Activated naive CD8-positive, alpha-beta T cell treated with anti-CD3 and anti-CD28 coated beads, Interleukin-2, amount 50 U/mL, for 24 hours (primary cell): ENCODE measurements around the gene CEP89.
A peak's percentile ranks its signal among the peaks of the same experiment; 100 is the strongest.
"Not testable (repeated sequence)": the region's sequence is repeated elsewhere in the genome, so short reads cannot be mapped to it uniquely, and the experiment has no call there.

Experiments
- ATAC-seq: fragments of 150-1000 bp; cut with Tn5 transposase; one replicate; pipeline ENCODE4 v1.10.0; 2021
- DNase-seq: peaks from one replicate; pipeline ENCODE4 v3.0.0; 2021
- H3K27ac Mint-ChIP-seq: one replicate; pipeline ENCODE4 v1.8.0; 2021; ENCODE audit warnings: mild to moderate bottlenecking, mixed read lengths
- H3K27me3 Mint-ChIP-seq: one replicate; pipeline ENCODE4 v1.8.0; 2021; ENCODE audit warnings: mixed read lengths
- H3K36me3 Mint-ChIP-seq: one replicate; pipeline ENCODE4 v1.8.0; 2021; ENCODE audit warnings: low read depth, mixed read lengths
- H3K4me1 Mint-ChIP-seq: one replicate; pipeline ENCODE4 v1.8.0; 2021; ENCODE audit warnings: mixed read lengths
- H3K4me3 Mint-ChIP-seq: one replicate; pipeline ENCODE4 v1.8.0; 2021; ENCODE audit warnings: mild to moderate bottlenecking, moderate library complexity, mixed read lengths
- H3K9me3 Mint-ChIP-seq: one replicate; pipeline ENCODE4 v1.8.0; 2021; ENCODE audit warnings: mixed read lengths

CEP89 gene

DNA sequence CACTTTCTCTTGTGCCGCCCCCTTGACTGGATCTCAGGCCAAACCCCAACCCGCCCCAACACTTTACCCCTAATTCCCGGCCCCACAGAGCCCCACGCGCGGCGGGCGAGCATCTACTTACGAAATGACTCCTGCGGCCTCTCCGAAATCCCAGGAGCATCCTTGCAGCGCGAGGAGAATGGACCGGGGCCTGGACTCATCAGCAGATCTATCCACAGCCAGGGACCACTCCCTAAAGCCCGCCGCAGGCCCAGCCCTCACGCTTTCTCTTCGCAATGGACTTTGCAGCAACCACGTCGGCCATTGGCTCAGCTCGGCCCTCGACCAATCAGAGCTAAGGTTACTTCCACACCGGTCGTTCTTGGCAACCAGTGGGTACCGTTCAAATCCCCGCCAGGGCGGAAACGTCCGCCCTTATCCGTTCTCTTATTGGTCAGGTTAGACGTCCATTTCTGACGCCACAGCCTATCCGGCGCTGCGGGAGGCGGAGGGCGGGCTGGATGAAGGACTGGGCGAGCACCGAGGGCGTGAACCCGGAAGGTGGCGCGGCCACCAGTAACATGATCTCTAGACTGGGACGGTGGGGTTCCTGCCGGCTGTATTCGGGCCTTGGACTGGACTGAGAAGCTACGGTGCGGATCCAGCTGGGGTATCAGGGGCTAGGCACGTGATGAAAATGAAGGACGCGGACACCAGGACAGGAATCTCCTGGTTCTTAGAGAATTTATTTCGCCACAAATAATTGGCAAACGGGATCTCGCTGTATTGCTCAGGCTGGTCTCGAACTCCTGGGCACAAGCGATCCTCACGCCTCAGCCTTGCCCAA, at the start of gene CEP89, which contains the start of gene FAAP24:
TSS of gene CEP89 (minus strand) at position 244 of the 826 bp plus-strand sequence. CDS start at position 160, 84 bp downstream.
TSS of gene FAAP24 (plus strand) at position 528 of the 826 bp plus-strand sequence. CDS start 955 bp downstream, outside the sequence.
- Mint-ChIP-seq H3K4me3 (peak within 1 kb of the TSS; percentile 98), H3K27ac (peak within 1 kb of the TSS; percentile 89), H3K36me3 (peaks cover 15% of the 10 kb centered on the region), H3K4me1 (peaks cover 10% of the 10 kb centered on the region), H3K27me3 (no peaks in the 10 kb centered on the region), H3K9me3 (no peaks in the 10 kb centered on the region)
- DNase-seq (peak; percentile 96), ATAC-seq (peak; percentile 100)

- H3K27me3 Mint-ChIP-seq, H3K9me3 Mint-ChIP-seq, ATAC-seq, H3K4me3 Mint-ChIP-seq, H3K36me3 Mint-ChIP-seq, H3K4me1 Mint-ChIP-seq, H3K27ac Mint-ChIP-seq, DNase-seq: not testable (repeated sequence)
Measured at GRCh38 chr19:33010891-33011290, 39.1 kb upstream of the CEP89 start.

DNA sequence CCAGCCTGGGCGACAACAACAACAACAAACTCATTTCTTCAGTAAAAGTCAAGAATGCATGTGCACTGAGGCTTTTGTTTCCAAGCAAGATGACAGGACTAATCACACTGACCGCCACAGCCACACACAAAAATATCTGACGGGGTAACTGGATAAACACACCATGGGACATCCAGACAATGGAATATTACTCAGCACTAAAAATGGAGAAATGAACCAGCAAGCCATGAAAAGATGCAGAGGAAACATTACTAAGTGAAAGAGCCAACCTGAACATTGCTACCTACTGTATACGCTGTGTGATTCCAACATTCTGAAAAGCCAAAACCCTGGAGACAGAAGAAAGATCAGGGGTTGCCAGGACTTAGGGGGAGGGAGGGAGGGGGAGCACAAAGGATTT, 37.0 kb upstream of the CEP89 start:
- H3K9me3 Mint-ChIP-seq: no peaks in the 10 kb centered on the region
- no peaks in the 10 kb centered on the region for H3K27me3 Mint-ChIP-seq
- DNase-seq: no peak
- no peak for ATAC-seq
- H3K4me3 Mint-ChIP-seq: no peak overlapping the region
- H3K27ac Mint-ChIP-seq: no peak overlapping the region
- peaks cover 3% of the 10 kb centered on the region for H3K36me3 Mint-ChIP-seq
- no peaks in the 10 kb centered on the region for H3K4me1 Mint-ChIP-seq

- Mint-ChIP-seq H3K4me1 (peaks cover 4% of the 10 kb centered on the region), H3K27ac (no peak overlapping the region), H3K27me3 (no peaks in the 10 kb centered on the region), H3K4me3 (no peak overlapping the region), H3K36me3 (peaks cover 2% of the 10 kb centered on the region), H3K9me3 (no peaks in the 10 kb centered on the region)
- DNase-seq: no peak
- ATAC-seq: no peak
Measured at GRCh38 chr19:33005440-33005839, 33.7 kb upstream of the CEP89 start.

GRCh38 chr19:33003424-33004024, 31.8 kb upstream of the CEP89 start:
- not testable (repeated sequence) for H3K9me3 Mint-ChIP-seq, ATAC-seq, H3K36me3 Mint-ChIP-seq, H3K4me1 Mint-ChIP-seq, H3K4me3 Mint-ChIP-seq, H3K27me3 Mint-ChIP-seq, DNase-seq, H3K27ac Mint-ChIP-seq

- H3K4me3 Mint-ChIP-seq, DNase-seq, ATAC-seq, H3K9me3 Mint-ChIP-seq, H3K4me1 Mint-ChIP-seq, H3K36me3 Mint-ChIP-seq, H3K27ac Mint-ChIP-seq, H3K27me3 Mint-ChIP-seq: not testable (repeated sequence)
Measured at GRCh38 chr19:33002126-33002865, 30.5 kb upstream of the CEP89 start.

DNA sequence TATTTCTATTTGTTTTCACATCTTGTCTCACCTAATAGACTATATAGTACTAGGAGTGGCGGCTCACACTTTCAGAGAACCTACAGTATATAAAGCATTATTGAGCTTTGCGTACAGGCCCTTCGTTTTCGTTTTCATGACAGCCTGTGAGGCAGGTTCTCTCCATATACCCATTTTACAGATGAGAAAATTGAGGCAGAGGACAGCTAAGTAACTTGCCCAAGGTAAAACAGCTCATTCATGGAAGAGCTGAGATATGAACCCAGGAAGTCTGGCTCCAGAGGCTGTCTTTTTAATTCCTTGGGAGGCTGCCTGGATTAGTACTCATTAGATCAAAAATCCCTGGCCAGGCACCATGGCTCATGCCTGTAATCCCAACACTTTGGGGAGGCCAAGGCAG, 29.2 kb upstream of the CEP89 start:
- no peaks in the 10 kb centered on the region for H3K27me3 Mint-ChIP-seq
- ATAC-seq (no peak), DNase-seq (no peak)
- H3K27ac Mint-ChIP-seq: peak overlapping the region; percentile 23
- peaks cover 2% of the 10 kb centered on the region for H3K36me3 Mint-ChIP-seq
- peaks cover 6% of the 10 kb centered on the region for H3K4me1 Mint-ChIP-seq
- H3K4me3 Mint-ChIP-seq: no peak overlapping the region
- H3K9me3 Mint-ChIP-seq: no peaks in the 10 kb centered on the region

DNA sequence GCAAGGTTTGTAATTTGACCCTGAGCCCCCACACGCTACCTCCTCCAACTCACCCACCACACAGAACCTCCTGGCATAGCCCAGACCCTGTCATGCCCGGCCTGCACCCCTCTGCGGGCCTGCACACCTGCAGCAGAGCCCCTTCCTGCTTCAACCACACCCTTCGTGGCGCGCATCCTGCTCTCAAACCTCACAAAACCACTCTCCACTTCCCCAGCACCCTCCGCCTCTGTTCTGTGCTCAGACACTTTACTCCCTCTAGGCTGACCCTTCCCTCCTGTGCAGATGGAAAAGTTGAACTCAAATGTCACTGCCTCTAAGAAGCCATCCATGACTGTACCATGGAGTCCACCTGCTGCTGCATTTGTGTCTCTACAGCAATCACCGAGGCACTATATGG, 28.8 kb upstream of the CEP89 start:
- H3K4me1 Mint-ChIP-seq: peaks cover 6% of the 10 kb centered on the region
- DNase-seq (no peak), ATAC-seq (peak; percentile 71)
- H3K9me3 Mint-ChIP-seq: no peaks in the 10 kb centered on the region
- H3K4me3 Mint-ChIP-seq: no peak overlapping the region
- H3K27ac Mint-ChIP-seq: peak overlapping the region; percentile 23
- no peaks in the 10 kb centered on the region for H3K27me3 Mint-ChIP-seq
- H3K36me3 Mint-ChIP-seq: peaks cover under 1% of the 10 kb centered on the region

DNA sequence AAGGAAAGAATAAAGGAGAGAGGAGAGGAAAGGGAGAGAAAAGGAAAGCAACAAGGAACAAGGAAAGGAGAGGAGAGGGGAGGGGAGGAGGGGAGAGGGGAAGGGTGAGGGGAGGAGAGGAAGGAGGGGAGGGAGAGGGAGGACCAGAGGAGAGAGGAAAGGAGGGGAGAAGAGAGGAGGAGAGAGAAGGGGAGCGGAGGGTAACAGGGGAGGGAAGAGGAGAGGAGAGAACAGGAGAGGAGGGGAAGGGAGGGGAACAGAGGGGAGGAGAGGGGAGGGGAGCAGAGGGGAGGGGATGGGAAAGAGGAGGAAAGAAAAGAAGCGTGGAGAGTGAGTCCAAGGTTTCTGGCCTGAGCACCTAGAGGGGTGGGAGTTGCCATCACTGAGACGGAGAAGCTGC, 27.0 kb upstream of the CEP89 start:
- H3K27ac Mint-ChIP-seq: no peak overlapping the region
- no peak overlapping the region for H3K4me3 Mint-ChIP-seq
- DNase-seq (no peak), ATAC-seq (no peak)
- H3K36me3 Mint-ChIP-seq: no peaks in the 10 kb centered on the region
- no peaks in the 10 kb centered on the region for H3K9me3 Mint-ChIP-seq
- peaks cover 6% of the 10 kb centered on the region for H3K4me1 Mint-ChIP-seq
- H3K27me3 Mint-ChIP-seq: no peaks in the 10 kb centered on the region

DNA sequence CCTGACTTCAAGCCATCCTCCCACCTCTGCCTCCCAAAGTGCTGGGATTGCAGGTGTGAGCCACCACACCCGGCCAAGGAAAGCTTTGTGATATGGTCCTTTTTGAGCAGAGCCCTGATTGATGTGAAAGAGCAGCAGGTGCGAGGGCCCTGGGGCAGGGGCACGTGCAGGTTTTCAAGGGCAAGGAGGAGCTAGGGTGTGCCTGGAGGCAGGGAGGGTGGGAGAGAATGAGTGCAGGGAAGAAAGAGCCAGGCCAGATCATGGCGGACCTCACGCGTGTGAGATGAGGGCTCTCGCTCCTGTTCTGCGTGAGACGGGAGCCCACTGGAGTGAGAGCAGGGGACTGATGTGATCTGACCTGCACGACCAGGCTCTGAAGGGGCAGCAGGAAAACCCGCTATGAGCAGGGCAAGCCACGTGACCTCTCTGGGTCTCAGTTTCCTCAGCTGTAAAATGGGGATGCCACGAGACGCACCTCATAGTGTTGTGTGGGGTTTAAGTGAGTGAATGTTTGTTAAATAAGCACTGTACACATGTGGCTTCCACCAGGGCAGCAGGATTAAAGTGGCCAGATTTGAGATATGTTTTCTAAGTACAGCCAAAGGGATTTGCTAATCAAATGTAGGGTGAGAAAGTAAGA, 26.1 kb upstream of the CEP89 start:
- H3K27ac Mint-ChIP-seq: no peak overlapping the region
- no peak for DNase-seq

DNA sequence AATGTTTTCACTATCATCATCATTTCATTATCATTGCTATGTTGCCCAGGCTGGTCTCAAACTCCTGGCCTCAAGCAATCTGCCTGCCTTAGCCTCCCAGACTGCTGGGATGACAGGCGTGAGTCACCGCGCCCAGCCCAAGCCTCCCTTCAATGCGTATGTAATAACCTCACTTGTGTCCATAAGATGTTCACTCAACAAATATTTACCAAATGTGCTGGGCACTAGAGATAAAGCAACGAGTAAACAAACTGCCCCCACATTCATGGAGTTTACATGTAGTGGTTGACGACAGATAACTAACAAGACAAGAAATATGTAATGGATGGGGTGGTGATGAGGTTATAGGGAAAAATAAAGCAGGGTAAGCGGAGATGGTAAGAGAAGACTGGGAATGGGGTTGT, 25.3 kb upstream of the CEP89 start:
- not testable (repeated sequence) for DNase-seq, H3K4me1 Mint-ChIP-seq, H3K4me3 Mint-ChIP-seq, ATAC-seq, H3K27ac Mint-ChIP-seq, H3K27me3 Mint-ChIP-seq, H3K36me3 Mint-ChIP-seq, H3K9me3 Mint-ChIP-seq

More for the DNA sequence above, 26.1 kb upstream of the CEP89 start:
- H3K9me3 Mint-ChIP-seq: no peaks in the 10 kb centered on the region
- no peak overlapping the region for H3K4me3 Mint-ChIP-seq
- no peak for ATAC-seq
- H3K36me3 Mint-ChIP-seq: no peaks in the 10 kb centered on the region
- H3K4me1 Mint-ChIP-seq: peaks cover 6% of the 10 kb centered on the region
- H3K27me3 Mint-ChIP-seq: no peaks in the 10 kb centered on the region

GRCh38 chr19:32995966-32996365, 24.2 kb upstream of the CEP89 start:
- not testable (repeated sequence) for H3K9me3 Mint-ChIP-seq, ATAC-seq, DNase-seq, H3K36me3 Mint-ChIP-seq, H3K4me1 Mint-ChIP-seq, H3K27ac Mint-ChIP-seq, H3K27me3 Mint-ChIP-seq, H3K4me3 Mint-ChIP-seq

- H3K27ac Mint-ChIP-seq: no peak overlapping the region
- H3K4me3 Mint-ChIP-seq: no peak overlapping the region
- no peaks in the 10 kb centered on the region for H3K9me3 Mint-ChIP-seq
- DNase-seq (no peak), ATAC-seq (no peak)
- peaks cover 2% of the 10 kb centered on the region for H3K36me3 Mint-ChIP-seq
- no peaks in the 10 kb centered on the region for H3K27me3 Mint-ChIP-seq
- H3K4me1 Mint-ChIP-seq: no peaks in the 10 kb centered on the region
Measured at GRCh38 chr19:32988724-32989123, 17.0 kb upstream of the CEP89 start.

- H3K27me3 Mint-ChIP-seq, H3K36me3 Mint-ChIP-seq, H3K4me3 Mint-ChIP-seq, ATAC-seq, DNase-seq, H3K27ac Mint-ChIP-seq, H3K9me3 Mint-ChIP-seq, H3K4me1 Mint-ChIP-seq: not testable (repeated sequence)
Measured at GRCh38 chr19:32988254-32988653, 16.5 kb upstream of the CEP89 start.
